ENCODE data around the gene TFDP3.

- TF ChIP-seq CTCF (IDR thresholded peaks at IDR 0.05) (no peak), POLR2AphosphoS5 (IDR thresholded peaks at IDR 0.05) (no peak), POLR2A (IDR thresholded peaks at IDR 0.05) (no peak)
These were observed 36.5 kb upstream of the TFDP3 start for GRCh38 chrX:133254666-133255065.
